HG03469 (cell line): ENCODE results near the gene FHIT.
"Not testable (repeated sequence)": the region's sequence is repeated elsewhere in the genome, so short reads cannot be mapped to it uniquely, and the experiment has no call there.

ENCODE experiments used
- ATAC-seq: cut with Tn5 transposase; IDR thresholded peaks from one replicate; pipeline ENCODE4 v1.9.1; 2021; ENCODE audit warnings: mild to moderate bottlenecking, moderate library complexity, moderate number of reproducible peaks; ENCODE audit not compliant: unreplicated experiment

Gene FHIT

DNA sequence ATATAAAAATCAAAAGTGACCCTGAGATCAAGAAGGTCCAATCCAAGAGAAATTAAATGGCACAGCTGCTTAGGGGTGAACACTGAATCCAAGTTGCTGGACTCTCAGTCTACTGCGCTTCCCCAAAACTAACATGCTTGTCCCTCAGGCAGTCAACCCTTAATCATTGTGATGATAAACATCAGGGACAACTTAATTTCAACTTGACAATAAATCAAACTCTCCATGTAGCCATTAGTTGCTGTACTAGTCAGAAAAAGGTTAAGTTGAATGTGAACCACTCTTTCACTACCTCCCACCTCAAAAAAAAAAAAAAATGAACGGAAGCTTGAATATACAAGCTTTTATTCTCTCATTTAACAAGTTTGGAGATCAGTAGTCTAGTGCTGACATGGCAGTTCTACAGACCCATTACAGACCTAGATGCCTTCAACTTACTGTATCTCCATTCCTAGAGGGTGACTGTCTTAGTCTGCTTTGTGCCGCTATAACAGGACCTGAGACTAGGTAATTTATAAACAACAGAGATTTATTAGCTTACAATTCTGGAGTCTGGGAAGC lies 185.7 kb downstream of the FHIT start:
- ATAC-seq: no peak

DNA sequence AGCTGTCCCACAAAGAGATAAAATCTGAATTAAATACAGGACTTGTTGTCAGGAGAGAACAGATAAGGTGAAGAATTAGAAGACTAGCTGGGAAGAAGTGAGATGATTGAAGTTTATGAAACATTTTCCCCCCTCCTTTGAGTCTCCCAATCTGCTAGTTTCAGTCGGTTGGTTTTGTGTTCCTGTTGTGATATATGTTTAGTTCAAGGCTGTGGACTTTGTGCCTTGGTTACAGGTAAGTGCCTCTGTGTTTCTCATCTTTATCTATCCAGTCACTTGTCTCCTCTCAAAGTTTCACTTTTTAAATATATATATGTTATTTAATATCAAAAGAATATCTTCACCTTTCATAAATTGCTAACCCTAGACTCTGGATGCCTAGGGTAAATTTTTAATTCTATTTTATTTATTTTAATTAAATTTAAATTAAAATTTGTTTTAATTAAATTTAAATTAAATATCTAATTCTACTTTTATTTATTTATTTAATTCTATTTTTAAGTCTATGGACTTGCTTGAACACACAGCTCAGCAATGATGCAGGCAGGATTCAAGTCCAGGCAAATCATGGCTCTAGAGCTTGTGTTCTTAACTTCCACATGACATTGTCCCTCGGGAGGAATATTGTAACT lies 190.0 kb downstream of the FHIT start:
- no peak for ATAC-seq

DNA sequence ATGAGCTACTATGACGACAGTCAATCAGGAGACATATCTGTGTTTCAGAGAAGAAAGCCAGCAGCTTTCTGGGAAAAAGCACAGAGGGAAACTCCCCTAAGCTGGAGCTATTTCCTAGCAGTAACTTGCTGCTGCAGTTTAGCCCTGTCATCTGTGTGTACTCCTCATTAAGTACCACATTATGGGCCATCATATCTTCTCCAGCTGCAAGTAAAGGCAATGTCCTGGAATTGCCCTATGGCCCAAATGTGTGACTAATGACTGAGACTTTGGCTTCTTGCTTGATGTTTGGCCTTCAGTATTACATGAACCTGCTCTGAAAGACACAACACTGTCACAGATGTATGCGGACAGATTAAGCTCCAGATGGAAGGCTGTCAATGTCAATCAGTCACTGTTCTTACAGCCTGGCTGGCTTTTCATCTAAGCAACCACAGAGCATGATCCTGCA lies 190.8 kb downstream of the FHIT start:
- ATAC-seq: no peak

- no peak for ATAC-seq
Observed at GRCh38 chr3:61058836-61059235, 192.4 kb downstream of the FHIT start.

DNA sequence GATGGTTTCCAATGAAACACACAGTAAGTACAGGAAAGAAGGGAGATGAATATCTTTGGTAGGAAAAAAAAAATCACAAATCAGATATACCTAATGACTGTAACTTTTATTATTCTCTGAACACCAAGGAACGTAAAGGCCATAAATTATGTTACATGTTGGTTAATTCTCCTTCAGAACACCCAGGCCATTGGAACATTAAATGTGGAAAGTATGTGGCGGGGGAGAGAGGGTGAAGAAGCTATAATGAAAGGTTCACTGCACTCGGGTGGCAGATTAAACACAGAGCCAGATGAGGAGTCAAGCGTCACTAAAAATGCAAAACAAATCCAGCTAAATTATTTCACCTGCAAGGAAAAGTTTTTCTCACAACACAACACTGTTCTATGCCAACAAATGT lies 193.8 kb downstream of the FHIT start:
- no peak for ATAC-seq

GRCh38 chr3:61055447-61055846 lies 195.8 kb downstream of the FHIT start:
- ATAC-seq: no peak

DNA sequence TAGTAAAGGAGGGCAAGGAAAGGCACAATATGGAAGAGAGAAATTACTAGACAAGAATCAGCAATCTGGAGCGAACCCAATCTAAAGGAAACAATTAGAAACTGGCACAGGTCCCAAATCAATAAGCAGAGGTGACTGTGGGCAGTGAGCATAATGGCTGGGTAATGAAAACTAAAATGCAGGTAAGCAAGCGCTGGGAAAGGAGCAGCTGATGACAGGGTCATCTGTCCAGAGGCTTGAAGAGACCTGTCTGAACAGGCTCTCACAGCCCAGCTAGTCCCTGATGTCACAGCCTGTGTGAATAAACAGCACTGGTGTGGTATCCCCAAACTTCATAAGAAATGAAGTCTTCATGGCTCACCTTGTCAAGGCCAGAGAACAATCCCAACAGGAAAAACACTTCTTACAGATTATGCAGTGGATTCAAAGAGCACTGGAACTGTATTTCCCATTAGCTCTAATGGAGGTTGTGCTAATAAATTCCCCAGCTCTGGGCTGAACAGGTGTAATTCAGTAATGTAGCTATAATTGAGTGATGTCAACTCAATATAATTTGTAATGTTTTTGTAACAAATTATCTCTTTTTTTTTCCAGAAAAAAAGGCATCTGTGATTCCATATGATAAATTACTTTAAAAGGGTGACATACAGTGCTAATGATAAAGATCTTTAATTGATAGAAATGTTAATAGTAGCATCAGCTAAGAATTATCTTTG lies 197.3 kb downstream of the FHIT start:
- no peak for ATAC-seq

DNA sequence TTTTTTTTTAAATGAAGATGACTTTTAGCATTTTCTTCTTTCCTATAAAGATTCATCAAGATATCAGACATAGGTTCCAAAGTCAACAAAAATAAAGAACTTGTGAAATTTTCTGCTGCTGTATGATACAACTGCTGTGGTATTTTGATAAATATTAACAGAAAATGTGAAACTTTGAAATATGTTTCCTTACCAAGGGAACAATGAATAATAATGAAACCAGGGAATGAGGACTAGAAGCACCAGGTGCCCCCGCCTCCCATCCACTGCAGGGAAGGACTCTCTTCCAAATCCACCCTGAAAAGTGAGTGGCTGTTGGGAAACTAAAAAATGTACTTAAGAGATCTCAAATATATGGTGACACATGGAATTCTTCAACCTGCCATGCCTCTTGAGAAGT lies 198.4 kb downstream of the FHIT start:
- ATAC-seq: no peak

DNA sequence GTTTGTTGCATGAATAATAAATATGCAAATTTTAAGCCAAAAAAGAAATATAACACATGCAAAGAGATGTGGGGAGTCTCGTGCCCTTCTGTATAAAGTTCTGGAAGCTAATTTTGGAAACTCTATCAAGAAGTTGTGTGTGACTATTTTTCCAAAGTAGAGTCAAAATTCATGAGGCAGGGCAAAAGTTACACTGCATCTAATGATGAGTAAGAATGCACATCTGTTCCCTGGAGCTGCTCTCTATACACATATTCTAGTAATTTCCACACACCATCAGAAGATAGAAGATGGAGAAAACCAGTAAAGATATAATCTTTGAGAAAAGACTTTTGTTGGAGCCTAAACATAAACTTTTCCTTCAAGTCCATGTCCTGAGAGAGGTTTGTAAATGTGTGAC lies 199.6 kb downstream of the FHIT start:
- no peak for ATAC-seq

- not testable (repeated sequence) for ATAC-seq
Observed at GRCh38 chr3:61045169-61045568, 206.1 kb downstream of the FHIT start.

DNA sequence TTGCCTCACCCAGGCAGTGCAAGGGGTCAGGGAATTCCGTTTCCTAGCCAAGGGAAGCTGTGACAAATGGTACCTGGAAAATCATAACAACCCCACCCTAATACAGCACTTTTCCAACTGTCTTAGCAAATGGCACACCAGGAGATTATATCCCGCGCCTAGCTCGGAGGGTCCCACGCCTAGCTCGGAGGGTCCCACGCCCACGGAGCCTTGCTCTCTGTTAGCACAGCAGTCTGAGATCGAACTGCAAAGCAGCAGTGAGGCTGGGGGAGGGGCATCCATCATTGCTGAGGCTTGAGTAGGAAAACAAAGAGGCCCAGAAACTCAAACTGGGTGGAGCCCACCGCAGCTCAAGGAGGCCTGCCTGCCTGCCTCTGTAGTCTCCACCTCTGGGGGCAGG lies 208.1 kb downstream of the FHIT start:
- no peak for ATAC-seq

DNA sequence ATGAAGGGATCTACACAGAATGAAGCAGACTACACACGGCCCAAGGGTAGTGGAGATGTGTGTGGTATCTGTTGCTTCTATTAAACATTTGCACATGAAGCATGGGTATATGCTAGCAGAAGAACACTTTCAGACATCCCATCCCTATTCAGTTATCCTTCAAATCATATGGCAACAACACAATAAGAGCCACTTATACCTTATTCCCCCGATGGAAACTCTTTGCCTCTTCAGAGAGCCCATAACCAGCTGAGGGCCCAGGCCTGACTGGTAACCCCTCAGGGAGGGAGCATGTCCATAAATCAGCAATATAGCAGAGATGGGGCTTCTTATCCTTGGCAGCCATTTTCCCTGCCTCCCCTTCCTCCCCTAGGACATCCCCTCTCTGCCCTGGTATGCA lies 210.6 kb downstream of the FHIT start:
- no peak for ATAC-seq

GRCh38 chr3:61035573-61035972 lies 215.7 kb downstream of the FHIT start:
- no peak for ATAC-seq

DNA sequence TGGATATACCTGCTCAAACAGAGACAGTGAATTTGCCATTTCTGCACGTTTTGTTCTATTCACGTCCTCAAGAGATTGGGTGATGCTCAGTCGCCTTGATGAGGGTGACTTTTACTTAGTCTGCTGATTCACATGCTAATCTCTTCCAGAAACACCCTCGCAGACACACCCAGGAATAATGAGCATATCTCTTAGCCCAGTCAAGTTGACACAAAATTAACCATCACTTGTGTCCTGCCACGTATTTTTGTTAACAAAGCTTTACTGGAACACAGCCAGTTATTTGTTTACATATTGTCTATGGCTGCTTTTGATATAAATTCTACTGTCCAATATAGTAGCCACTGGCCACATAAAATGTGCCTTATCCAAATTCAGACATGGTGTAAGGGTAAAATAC lies 218.3 kb downstream of the FHIT start:
- ATAC-seq: no peak

DNA sequence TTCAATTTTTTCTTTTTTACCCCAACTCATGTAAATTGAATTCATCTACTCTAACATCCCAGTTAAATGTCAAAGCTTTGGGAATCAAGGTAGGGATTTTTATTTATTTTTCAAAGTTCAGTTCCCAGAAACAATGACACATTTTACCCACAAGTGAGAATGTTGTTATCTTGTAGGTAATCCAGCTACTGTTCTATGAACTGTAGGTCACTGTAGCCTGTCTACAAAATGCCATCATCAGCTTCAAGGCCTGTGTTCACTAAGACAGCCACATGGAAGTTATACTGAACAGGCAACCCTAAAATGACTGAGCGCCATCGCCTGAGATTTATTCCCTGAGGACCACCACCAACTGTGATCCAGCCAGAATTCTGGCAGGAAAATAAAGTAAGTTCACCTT lies 219.7 kb downstream of the FHIT start:
- ATAC-seq: no peak

DNA sequence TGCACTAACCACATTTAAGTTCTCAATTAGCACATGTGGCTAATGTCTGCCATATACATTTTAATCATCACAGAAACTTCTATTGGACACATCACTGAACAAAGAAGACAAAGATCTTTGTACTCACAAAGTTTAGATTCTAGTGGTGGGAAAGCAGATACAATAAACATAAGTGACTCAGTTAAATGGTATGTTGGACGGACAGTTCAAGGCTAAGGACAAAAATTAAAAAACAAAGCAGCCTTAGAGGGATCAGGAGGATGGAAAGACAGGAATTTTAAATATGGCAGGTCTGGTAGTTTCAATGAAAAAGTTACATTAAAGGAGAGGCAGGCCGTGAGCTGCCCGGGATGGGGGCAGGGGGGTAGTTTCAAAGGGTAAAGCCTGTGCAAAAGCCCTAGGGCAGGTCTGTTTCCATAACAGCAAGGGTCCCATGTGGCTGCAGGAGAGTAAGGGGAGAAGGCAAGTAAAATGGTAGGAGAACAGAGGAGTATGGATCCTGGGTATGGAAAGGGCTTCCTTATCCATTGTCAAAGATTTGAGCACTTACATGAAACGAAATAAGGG lies 220.7 kb downstream of the FHIT start:
- no peak for ATAC-seq

DNA sequence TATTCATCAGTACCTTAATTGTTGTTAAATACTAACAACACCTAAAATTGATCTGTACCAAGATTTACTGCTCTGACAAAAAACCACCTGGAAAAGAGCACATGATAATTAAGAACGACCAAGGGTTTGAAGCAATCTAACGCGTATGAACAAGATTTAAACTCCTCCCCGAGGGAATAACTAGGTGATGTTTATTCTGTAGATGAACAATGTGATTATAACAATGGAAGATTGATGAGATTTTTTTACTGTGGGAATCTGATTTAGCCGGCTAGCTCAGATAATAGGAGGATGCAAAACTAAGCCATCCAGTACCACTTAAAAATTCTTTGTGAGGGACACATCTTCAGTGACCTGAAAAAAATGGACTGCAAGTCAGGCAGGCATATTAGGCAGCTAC lies 222.1 kb downstream of the FHIT start:
- ATAC-seq: no peak

DNA sequence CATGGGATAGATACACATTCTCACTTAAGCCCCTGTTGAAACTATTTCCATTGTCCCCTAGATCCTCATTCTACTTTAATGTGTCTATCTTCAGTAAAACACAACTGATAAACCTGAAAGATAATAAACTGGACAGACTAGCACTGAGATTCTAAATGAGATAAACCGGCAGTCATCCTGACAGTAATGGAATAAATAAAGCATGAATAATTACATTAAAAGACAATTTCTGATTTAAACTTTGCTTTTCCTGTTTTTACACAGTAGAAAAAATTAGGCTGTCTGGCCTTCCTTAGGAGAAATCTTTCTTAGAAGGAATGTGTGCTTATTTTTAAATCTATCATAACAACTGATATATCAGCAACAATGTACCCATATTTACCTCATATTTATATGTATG lies 232.4 kb downstream of the FHIT start:
- ATAC-seq: no peak

- not testable (repeated sequence) for ATAC-seq
Observed at GRCh38 chr3:61017028-61017427, 234.2 kb downstream of the FHIT start.

DNA sequence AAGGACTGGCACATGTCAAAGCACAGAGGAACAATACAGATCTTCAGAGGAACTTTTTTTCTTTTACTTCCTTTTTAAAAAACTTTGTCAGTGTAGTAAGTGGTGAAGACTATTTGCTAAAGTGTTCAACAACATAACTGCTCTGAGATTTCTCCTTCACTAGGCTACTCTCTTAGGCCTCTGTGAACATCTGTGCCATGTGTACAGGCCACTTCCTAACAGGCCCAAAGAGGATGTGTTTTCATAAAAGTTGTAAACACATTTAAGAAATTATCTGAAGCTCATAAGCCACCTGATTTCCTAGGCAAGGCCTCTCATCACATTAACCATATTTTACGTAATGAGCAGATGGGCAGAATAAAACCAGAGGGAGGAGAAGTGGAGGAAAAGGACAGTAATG lies 235.4 kb downstream of the FHIT start:
- ATAC-seq: no peak

DNA sequence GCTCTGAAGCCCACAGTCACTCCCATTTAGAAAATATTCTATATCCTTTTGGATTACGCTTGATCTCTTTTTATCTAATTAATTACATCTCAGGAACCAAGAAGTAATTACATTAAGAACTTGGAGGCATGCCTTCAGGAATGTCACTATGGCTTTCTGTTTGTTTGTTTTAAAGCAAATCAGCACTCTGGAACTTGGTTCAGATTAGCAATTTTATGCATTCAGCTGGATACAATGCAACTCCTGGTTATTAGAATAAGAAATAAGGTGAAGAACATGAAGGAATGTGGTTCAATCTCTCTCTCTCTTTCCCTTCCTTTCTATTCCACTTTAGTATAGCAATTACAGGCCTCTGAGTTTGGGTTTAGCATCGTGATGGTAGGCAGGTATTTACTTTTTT lies 235.8 kb downstream of the FHIT start:
- ATAC-seq: no peak

GRCh38 chr3:61008998-61009380 lies 242.3 kb downstream of the FHIT start:
- peak; percentile 48 for ATAC-seq
